ENCODE data around the gene GALNT11.

Gene GALNT11

GRCh38 chr7:152120210-152120609 lies 94.7 kb downstream of the GALNT11 start:
- H3K27ac ChIP-seq (ENCODE audit: low read depth, low read length), result no peak overlapping the region
- no peaks in the 10 kb centered on the region for H3K9me3 ChIP-seq (ENCODE audit: control insufficient read depth, insufficient read depth, low read length)
- H3K4me1 ChIP-seq (ENCODE audit: control insufficient read depth, insufficient read depth, low read length), result no peaks in the 10 kb centered on the region
- H3K36me3 ChIP-seq (ENCODE audit: control insufficient read depth, insufficient read depth, low read length), result peaks cover 85% of the 10 kb centered on the region
- no peak overlapping the region for H3K9ac ChIP-seq (ENCODE audit: low read depth, low read length)
- no peaks in the 10 kb centered on the region for H3K27me3 ChIP-seq (ENCODE audit: control insufficient read depth, insufficient read depth, low read length)
- no peak overlapping the region for H3K4me3 ChIP-seq (ENCODE audit: low read depth, low read length)

DNA sequence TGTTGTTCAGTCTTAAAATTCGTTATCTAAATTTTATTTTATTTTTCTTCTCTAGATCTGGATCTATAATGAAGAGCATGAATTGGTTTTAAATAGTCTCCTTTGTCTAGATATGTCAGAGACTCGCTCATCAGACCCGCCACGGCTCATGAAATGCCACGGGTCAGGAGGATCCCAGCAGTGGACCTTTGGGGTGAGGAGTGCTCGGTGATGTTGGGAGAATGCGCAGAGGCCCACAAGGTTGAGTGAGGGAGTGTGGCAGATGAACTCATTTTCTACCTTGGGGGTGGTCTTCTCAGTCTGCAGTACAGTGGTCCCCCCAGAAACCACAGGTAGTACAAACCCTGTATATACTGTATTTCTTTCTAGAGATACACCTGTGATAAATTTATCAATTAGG lies 95.3 kb downstream of the GALNT11 start:
- Histone ChIP-seq H3K9ac (ENCODE audit: low read depth, low read length) (no peak overlapping the region), H3K27me3 (ENCODE audit: control insufficient read depth, insufficient read depth, low read length) (no peaks in the 10 kb centered on the region), H3K9me3 (ENCODE audit: control insufficient read depth, insufficient read depth, low read length) (no peaks in the 10 kb centered on the region), H3K27ac (ENCODE audit: low read depth, low read length) (no peak overlapping the region), H3K36me3 (ENCODE audit: control insufficient read depth, insufficient read depth, low read length) (peaks cover 88% of the 10 kb centered on the region), H3K4me1 (ENCODE audit: control insufficient read depth, insufficient read depth, low read length) (no peaks in the 10 kb centered on the region), H3K4me3 (ENCODE audit: low read depth, low read length) (no peak overlapping the region)

DNA sequence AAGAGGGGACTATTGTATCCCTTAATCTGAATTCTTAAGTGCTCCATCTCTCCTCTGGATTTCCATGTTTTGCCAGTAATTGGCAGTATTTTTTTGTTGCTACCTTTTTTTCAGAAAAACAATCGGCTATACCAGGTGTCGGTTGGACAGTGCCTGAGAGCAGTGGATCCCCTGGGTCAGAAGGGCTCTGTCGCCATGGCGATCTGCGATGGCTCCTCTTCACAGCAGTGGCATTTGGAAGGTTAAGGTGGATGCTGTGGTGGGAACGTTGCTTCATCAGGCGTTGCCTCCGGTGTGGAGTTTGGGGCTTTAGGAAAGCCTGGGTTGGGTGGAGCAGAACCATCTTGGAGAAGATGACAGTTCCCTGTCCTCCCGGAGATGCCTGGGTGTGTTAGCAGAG lies 96.0 kb downstream of the GALNT11 start:
- H3K36me3 ChIP-seq (ENCODE audit: control insufficient read depth, insufficient read depth, low read length), result peaks cover 89% of the 10 kb centered on the region
- H3K9me3 ChIP-seq (ENCODE audit: control insufficient read depth, insufficient read depth, low read length), result no peaks in the 10 kb centered on the region
- no peak overlapping the region for H3K9ac ChIP-seq (ENCODE audit: low read depth, low read length)
- no peaks in the 10 kb centered on the region for H3K27me3 ChIP-seq (ENCODE audit: control insufficient read depth, insufficient read depth, low read length)
- no peak overlapping the region for H3K4me3 ChIP-seq (ENCODE audit: low read depth, low read length)
- H3K4me1 ChIP-seq (ENCODE audit: control insufficient read depth, insufficient read depth, low read length), result no peaks in the 10 kb centered on the region
- no peak overlapping the region for H3K27ac ChIP-seq (ENCODE audit: low read depth, low read length)

GRCh38 chr7:152122540-152122939 lies 97.1 kb downstream of the GALNT11 start:
- Histone ChIP-seq H3K4me1 (ENCODE audit: control insufficient read depth, insufficient read depth, low read length) (no peaks in the 10 kb centered on the region), H3K27ac (ENCODE audit: low read depth, low read length) (no peak overlapping the region), H3K9me3 (ENCODE audit: control insufficient read depth, insufficient read depth, low read length) (peaks cover 4% of the 10 kb centered on the region; the same call in 1 of the 2 replicates), H3K9ac (ENCODE audit: low read depth, low read length) (no peak overlapping the region), H3K4me3 (ENCODE audit: low read depth, low read length) (no peak overlapping the region), H3K36me3 (ENCODE audit: control insufficient read depth, insufficient read depth, low read length) (peaks cover 85% of the 10 kb centered on the region), H3K27me3 (ENCODE audit: control insufficient read depth, insufficient read depth, low read length) (no peaks in the 10 kb centered on the region)

- H3K9me3 ChIP-seq (ENCODE audit: control insufficient read depth, insufficient read depth, low read length), result peaks cover 7% of the 10 kb centered on the region; the same call in 1 of the 2 replicates
- H3K4me1 ChIP-seq (ENCODE audit: control insufficient read depth, insufficient read depth, low read length), result no peaks in the 10 kb centered on the region
- H3K4me3 ChIP-seq (ENCODE audit: low read depth, low read length), result no peak overlapping the region
Measured at GRCh38 chr7:152126741-152127140, 101.3 kb downstream of the GALNT11 start.

GRCh38 chr7:152127229-152127628 lies 101.8 kb downstream of the GALNT11 start:
- Histone ChIP-seq H3K27me3 (ENCODE audit: control insufficient read depth, insufficient read depth, low read length) (no peaks in the 10 kb centered on the region), H3K36me3 (ENCODE audit: control insufficient read depth, insufficient read depth, low read length) (peaks cover 55% of the 10 kb centered on the region), H3K4me3 (ENCODE audit: low read depth, low read length) (no peak overlapping the region), H3K4me1 (ENCODE audit: control insufficient read depth, insufficient read depth, low read length) (no peaks in the 10 kb centered on the region), H3K27ac (ENCODE audit: low read depth, low read length) (no peak overlapping the region), H3K9ac (ENCODE audit: low read depth, low read length) (no peak overlapping the region), H3K9me3 (ENCODE audit: control insufficient read depth, insufficient read depth, low read length) (peaks cover 7% of the 10 kb centered on the region; the same call in 1 of the 2 replicates)

More at GRCh38 chr7:152126741-152127140, 101.3 kb downstream of the GALNT11 start:
- no peaks in the 10 kb centered on the region for H3K27me3 ChIP-seq (ENCODE audit: control insufficient read depth, insufficient read depth, low read length)
- H3K36me3 ChIP-seq (ENCODE audit: control insufficient read depth, insufficient read depth, low read length), result peaks cover 59% of the 10 kb centered on the region
- H3K27ac ChIP-seq (ENCODE audit: low read depth, low read length), result no peak overlapping the region
- no peak overlapping the region for H3K9ac ChIP-seq (ENCODE audit: low read depth, low read length)

- Histone ChIP-seq H3K36me3 (ENCODE audit: control insufficient read depth, insufficient read depth, low read length) (peaks cover 51% of the 10 kb centered on the region), H3K27me3 (ENCODE audit: control insufficient read depth, insufficient read depth, low read length) (no peaks in the 10 kb centered on the region), H3K9me3 (ENCODE audit: control insufficient read depth, insufficient read depth, low read length) (peaks cover 7% of the 10 kb centered on the region; the same call in 1 of the 2 replicates), H3K4me1 (ENCODE audit: control insufficient read depth, insufficient read depth, low read length) (no peaks in the 10 kb centered on the region), H3K9ac (ENCODE audit: low read depth, low read length) (no peak overlapping the region), H3K4me3 (ENCODE audit: low read depth, low read length) (no peak overlapping the region), H3K27ac (ENCODE audit: low read depth, low read length) (no peak overlapping the region)
Measured at GRCh38 chr7:152128252-152128651, 102.8 kb downstream of the GALNT11 start.

- Histone ChIP-seq H3K9me3 (ENCODE audit: control insufficient read depth, insufficient read depth, low read length) (peaks cover 7% of the 10 kb centered on the region; the same call in 1 of the 2 replicates), H3K4me1 (ENCODE audit: control insufficient read depth, insufficient read depth, low read length) (no peaks in the 10 kb centered on the region), H3K36me3 (ENCODE audit: control insufficient read depth, insufficient read depth, low read length) (peaks cover 48% of the 10 kb centered on the region), H3K9ac (ENCODE audit: low read depth, low read length) (no peak overlapping the region), H3K27me3 (ENCODE audit: control insufficient read depth, insufficient read depth, low read length) (no peaks in the 10 kb centered on the region), H3K27ac (ENCODE audit: low read depth, low read length) (no peak overlapping the region), H3K4me3 (ENCODE audit: low read depth, low read length) (no peak overlapping the region)
Measured at GRCh38 chr7:152128741-152129461, 103.4 kb downstream of the GALNT11 start.

DNA sequence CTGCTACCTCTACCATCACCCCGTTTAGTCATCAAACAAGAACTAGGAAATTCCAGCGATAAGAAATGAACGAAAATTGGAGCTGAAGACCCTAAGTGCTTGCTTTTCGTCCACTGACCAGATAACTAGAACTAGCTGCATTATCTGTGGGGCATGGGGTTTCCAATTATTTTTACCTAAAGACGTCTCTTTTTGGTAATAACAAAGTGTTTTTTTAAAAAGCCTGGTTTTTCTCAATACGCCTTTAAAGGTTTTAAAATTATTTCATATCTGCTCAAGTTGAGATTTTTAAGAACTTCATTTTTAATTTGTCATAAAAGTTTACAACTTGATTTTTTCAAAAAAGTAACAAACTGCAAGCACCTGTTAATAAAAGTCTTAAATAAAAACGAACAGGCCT lies 104.2 kb downstream of the GALNT11 start:
- no peaks in the 10 kb centered on the region for H3K4me1 ChIP-seq (ENCODE audit: control insufficient read depth, insufficient read depth, low read length)
- H3K4me3 ChIP-seq (ENCODE audit: low read depth, low read length), result no peak overlapping the region
- no peak overlapping the region for H3K27ac ChIP-seq (ENCODE audit: low read depth, low read length)
- H3K9me3 ChIP-seq (ENCODE audit: control insufficient read depth, insufficient read depth, low read length), result peaks cover 7% of the 10 kb centered on the region; the same call in 1 of the 2 replicates
- H3K36me3 ChIP-seq (ENCODE audit: control insufficient read depth, insufficient read depth, low read length), result peaks cover 40% of the 10 kb centered on the region
- no peaks in the 10 kb centered on the region for H3K27me3 ChIP-seq (ENCODE audit: control insufficient read depth, insufficient read depth, low read length)
- no peak overlapping the region for H3K9ac ChIP-seq (ENCODE audit: low read depth, low read length)

- no peak overlapping the region for H3K27ac ChIP-seq (ENCODE audit: low read depth, low read length)
- peaks cover 31% of the 10 kb centered on the region for H3K36me3 ChIP-seq (ENCODE audit: control insufficient read depth, insufficient read depth, low read length)
- H3K4me1 ChIP-seq (ENCODE audit: control insufficient read depth, insufficient read depth, low read length), result no peaks in the 10 kb centered on the region
- no peak overlapping the region for H3K4me3 ChIP-seq (ENCODE audit: low read depth, low read length)
- H3K9me3 ChIP-seq (ENCODE audit: control insufficient read depth, insufficient read depth, low read length), result peaks cover 7% of the 10 kb centered on the region; the same call in 1 of the 2 replicates
- no peak overlapping the region for H3K9ac ChIP-seq (ENCODE audit: low read depth, low read length)
- no peaks in the 10 kb centered on the region for H3K27me3 ChIP-seq (ENCODE audit: control insufficient read depth, insufficient read depth, low read length)
Measured at GRCh38 chr7:152130658-152131590, 105.5 kb downstream of the GALNT11 start.
